ENCODE measurements around the gene KIAA0753. TPM values are rescaled to one million over a fixed set of nuclear protein-coding genes. Genes with fewer than 3 reads are reported as not detected.

Gene KIAA0753
- total and polyA plus RNA-seq, 2 of the 13 experiments (the other 11 are each of a cell fraction or from before 2014, with no cell fraction given) = 5.2 to 9.1 TPM

DNA sequence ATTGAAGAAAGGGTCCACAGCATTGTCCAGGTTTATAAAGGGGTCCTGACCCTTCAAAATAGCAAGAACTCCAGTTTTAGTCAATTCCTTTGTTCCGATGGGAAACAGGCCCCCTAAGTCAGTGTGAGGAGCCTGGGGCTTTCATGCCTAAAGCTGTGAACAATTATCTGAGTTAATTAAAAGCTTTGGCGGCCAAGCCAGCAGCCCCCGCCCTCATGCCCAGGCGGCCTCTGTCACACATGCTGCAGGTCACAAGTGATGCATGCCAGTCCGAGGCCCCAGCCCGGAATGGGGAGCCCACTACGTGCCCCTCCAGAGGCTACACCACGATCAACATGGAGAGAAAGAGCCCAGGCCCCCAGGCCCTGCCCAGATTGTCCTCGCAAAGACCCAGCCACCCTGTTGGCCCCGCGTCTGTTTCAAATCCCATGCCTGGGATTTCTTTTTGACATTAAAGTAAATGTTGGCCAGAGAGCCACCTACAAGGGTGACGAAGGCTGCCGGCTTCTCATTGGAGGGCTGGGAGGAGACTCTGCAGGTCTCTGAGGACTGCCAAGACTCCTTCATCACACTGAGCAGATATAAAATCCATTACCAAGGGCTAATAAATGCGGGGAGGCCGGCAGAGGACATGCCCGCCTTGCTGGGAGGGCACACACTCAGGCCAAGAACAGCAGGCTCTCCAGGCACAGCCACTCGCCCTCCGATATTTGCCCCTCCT, 69.6 kb downstream of the KIAA0753 start:
- intact Hi-C loops (cut with micrococcal nuclease; ENCODE audit: unreplicated experiment) (no loop called here), in situ Hi-C loops (cut with HindIII; ENCODE audit: extremely low pct_ligation_motif_present, low pct_unique_long_range_greater_than_20kb) (no loop called here)
- H3K9me3 ChIP-seq (ENCODE audit: low read length) = no peaks in the 10 kb centered on the region
- no peak overlapping the region for H3K4me2 ChIP-seq (ENCODE audit: low read depth, low read length)
- H4K20me1 ChIP-seq (ENCODE audit: insufficient read depth, low read length) = no peaks in the 10 kb centered on the region
- H3K9ac ChIP-seq (ENCODE audit: insufficient read depth, low read depth, low read length) = no peak overlapping the region
- no peaks in the 10 kb centered on the region; a peak in 1 of 5 replicates for H3K27me3 ChIP-seq (ENCODE audit: control insufficient read depth in 1 of 2, insufficient read depth in 2 of 2, low read length in 2 of 2)
- H3K36me3 ChIP-seq (replicated peaks in 1 of 2; ENCODE audit: control insufficient read depth in 1 of 2, insufficient read depth in 2 of 2, low read length in 2 of 2) = 0 out of 5 replicates have a peak, but pooled peaks cover 0 to 1% of the 10 kb centered on the region in 2 experiments
- FAIRE-seq (no peak), ATAC-seq (no peak), DNase-seq (ENCODE audit: low spot score) (no peak)
- H3K4me3 ChIP-seq (replicated peaks in 1 of 3; ENCODE audit: insufficient read depth in 1 of 3, low read depth in 2 of 3, low read length in 3 of 3) = no peak overlapping the region
- 97% methylated on average over 6 of the region's 18 CpGs for WGBS (ENCODE audit: low lambda C conversion rate)
- POLR2A ChIA-PET = no interaction called here
- no peak overlapping the region for H3K27ac ChIP-seq (ENCODE audit: extremely low read length, insufficient read depth, low read length)
- H3K79me2 ChIP-seq (ENCODE audit: insufficient read depth, low read length) = no peaks in the 10 kb centered on the region
- H3K4me1 ChIP-seq (ENCODE audit: insufficient read depth, low read length) = no peaks in the 10 kb centered on the region
- CTCF ChIA-PET (ENCODE audit: low intra/inter-chr PET ratio, low total read pairs) = no interaction called here
- BruUV-seq (replicated peaks) = no TSS peak
- no peak overlapping the region for H2AFZ ChIP-seq (ENCODE audit: low read length)
- no peak for TF ChIP-seq THAP11 (CRISPR knock-in tag; IDR thresholded peaks at IDR 0.05)
- no peak for TF ChIP-seq PHB2 (IDR thresholded peaks at IDR 0.05; ENCODE audit: partially characterized antibody)
- TF ChIP-seq FOSL2 (CRISPR knock-in tag; IDR thresholded peaks at IDR 0.05) = no peak
- TF ChIP-seq YEATS2 (CRISPR knock-in tag; IDR thresholded peaks at IDR 0.05; ENCODE audit: borderline replicate concordance) = no peak
- TF ChIP-seq MIER2 (CRISPR knock-in tag; IDR thresholded peaks at IDR 0.05) = no peak
- TF ChIP-seq, protein P1, sequence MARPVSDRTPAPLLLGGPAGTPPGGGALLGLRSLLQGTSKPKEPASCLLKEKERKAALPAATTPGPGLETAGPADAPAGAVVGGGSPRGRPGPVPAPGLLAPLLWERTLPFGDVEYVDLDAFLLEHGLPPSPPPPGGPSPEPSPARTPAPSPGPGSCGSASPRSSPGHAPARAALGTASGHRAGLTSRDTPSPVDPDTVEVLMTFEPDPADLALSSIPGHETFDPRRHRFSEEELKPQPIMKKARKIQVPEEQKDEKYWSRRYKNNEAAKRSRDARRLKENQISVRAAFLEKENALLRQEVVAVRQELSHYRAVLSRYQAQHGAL (CRISPR knock-in tag; IDR thresholded peaks at IDR 0.05; ENCODE audit: not compliant biosample characterization) = no peak
- TF ChIP-seq DR1 (CRISPR knock-in tag; IDR thresholded peaks at IDR 0.05) = no peak
- TF ChIP-seq NFIB (CRISPR knock-in tag; IDR thresholded peaks at IDR 0.05; ENCODE audit: borderline replicate concordance) = no peak
- no peak for TF ChIP-seq PITX1 (CRISPR knock-in tag; IDR thresholded peaks at IDR 0.05)
- TF ChIP-seq ZNF101 (CRISPR knock-in tag; IDR thresholded peaks at IDR 0.05; ENCODE audit: borderline replicate concordance, low read depth) = no peak
- TF ChIP-seq, protein P2, sequence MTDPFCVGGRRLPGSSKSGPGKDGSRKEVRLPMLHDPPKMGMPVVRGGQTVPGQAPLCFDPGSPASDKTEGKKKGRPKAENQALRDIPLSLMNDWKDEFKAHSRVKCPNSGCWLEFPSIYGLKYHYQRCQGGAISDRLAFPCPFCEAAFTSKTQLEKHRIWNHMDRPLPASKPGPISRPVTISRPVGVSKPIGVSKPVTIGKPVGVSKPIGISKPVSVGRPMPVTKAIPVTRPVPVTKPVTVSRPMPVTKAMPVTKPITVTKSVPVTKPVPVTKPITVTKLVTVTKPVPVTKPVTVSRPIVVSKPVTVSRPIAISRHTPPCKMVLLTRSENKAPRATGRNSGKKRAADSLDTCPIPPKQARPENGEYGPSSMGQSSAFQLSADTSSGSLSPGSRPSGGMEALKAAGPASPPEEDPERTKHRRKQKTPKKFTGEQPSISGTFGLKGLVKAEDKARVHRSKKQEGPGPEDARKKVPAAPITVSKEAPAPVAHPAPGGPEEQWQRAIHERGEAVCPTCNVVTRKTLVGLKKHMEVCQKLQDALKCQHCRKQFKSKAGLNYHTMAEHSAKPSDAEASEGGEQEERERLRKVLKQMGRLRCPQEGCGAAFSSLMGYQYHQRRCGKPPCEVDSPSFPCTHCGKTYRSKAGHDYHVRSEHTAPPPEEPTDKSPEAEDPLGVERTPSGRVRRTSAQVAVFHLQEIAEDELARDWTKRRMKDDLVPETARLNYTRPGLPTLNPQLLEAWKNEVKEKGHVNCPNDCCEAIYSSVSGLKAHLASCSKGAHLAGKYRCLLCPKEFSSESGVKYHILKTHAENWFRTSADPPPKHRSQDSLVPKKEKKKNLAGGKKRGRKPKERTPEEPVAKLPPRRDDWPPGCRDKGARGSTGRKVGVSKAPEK (CRISPR knock-in tag; IDR thresholded peaks at IDR 0.05; ENCODE audit: borderline replicate concordance) = no peak
- no peak for TF ChIP-seq NCOA1 (CRISPR knock-in tag; IDR thresholded peaks at IDR 0.05)
- no peak for TF ChIP-seq KDM5A (IDR thresholded peaks at IDR 0.05; ENCODE audit: borderline replicate concordance, low read length)
- no peak for TF ChIP-seq SOX5 (CRISPR knock-in tag; IDR thresholded peaks at IDR 0.05; ENCODE audit: borderline replicate concordance)
- no peak for TF ChIP-seq JARID2 (CRISPR knock-in tag; IDR thresholded peaks at IDR 0.05; ENCODE audit: insufficient replicate concordance)
